Amygdala (tissue), 56 donors: ENCODE results near the gene MPG.

Experiments used
- DNase-seq, 56 donors: peaks; one replicate each; lab custom pipeline; 2025; lab: John Stamatoyannopoulos, UW

MPG gene

DNA sequence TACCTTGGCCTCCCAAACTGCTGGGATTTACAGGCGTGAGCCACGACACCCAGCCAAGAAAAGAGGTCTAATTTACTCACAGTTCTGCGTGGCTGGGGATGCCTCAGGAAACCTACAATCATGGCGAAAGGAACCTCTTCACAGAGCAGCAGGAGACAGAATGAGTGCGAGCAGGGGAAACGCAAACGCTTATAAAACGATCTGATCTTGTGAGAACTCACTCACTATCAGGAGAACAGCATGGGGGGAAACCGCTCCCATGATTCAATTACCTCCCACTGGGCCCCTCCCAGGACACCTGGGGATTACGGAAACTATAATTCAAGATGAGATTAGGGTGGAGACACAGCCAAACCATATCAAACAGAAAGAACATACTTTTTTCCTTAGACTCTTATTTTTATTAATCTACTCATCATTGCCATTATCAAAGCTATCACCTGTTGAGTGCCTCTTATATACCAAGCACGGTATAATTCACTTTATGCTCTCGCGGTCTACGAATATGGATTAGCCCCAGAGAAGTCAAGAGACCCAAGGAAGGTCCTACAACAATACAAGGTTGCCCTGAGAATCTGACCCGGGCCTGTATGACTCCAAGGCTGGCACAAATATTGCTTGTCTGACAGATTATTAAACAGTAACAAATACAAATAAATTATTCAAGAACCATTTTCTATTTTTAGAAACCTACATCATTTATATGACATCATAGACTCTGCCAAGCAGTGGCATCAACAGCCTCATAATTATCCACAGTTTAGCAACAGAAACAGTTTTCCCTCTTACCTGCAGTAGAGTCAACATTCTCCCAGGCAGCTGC is 27.0 kb upstream of the MPG start:
- no peak for DNase-seq

DNA sequence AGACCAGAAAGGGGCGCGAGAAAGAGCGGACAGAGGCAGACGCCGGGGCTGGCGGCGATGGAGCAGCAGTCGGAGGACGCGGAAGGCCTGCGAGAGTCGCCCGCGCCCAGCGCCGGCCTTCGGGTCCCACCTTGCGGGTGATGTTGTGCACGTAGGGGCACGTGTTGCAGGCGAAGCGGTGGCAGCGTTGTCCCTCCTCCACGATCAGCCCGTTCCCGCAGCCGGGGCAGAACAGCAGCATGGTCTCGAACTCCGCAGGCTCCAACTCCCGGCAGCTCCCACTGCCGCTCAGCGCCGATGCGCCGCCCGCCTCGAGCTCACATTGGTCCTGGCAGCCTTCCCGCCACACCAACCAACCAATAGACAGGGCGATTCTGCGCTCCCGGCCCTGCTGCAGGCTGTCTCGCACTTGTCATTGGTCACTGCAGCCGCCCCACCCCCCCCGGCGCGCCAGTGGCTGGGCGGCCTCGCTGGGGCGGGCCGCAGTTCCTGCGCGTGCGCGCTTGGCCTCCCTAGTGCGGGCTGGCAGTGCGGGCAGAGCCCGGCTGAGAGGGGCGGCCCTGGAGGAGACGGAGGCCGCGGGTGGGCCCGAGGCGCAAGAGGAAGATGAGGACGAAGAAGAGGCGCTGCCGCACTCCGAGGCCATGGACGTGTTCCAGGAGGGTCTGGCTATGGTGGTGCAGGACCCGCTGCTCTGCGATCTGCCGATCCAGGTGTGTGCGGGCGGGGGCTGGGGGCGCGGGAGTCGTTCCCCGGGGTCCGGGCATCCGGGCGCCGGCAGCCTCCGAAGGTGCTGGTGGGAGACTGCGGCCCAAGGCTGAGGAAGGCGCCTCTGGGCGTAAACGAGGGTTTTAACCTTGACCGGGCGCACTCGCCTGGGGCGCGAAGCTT is 24.4 kb upstream of the MPG start, which contains the start of the genes POLR3K and SNRNP25:
Gene POLR3K (minus strand): TSS at position 263 of the 891 bp plus-strand sequence. CDS start 22 bp downstream, at position 241.
Gene SNRNP25 (plus strand): TSS at position 483 of the 891 bp plus-strand sequence. CDS start 189 bp downstream, at position 672.
- DNase-seq, result peak; percentile 46 to 99 (median 97)

- no peak for DNase-seq
Measured at GRCh38 chr16:54237-54581, 23.8 kb upstream of the MPG start.

GRCh38 chr16:55571-56136 is 22.4 kb upstream of the MPG start:
- DNase-seq, result no peak

DNA sequence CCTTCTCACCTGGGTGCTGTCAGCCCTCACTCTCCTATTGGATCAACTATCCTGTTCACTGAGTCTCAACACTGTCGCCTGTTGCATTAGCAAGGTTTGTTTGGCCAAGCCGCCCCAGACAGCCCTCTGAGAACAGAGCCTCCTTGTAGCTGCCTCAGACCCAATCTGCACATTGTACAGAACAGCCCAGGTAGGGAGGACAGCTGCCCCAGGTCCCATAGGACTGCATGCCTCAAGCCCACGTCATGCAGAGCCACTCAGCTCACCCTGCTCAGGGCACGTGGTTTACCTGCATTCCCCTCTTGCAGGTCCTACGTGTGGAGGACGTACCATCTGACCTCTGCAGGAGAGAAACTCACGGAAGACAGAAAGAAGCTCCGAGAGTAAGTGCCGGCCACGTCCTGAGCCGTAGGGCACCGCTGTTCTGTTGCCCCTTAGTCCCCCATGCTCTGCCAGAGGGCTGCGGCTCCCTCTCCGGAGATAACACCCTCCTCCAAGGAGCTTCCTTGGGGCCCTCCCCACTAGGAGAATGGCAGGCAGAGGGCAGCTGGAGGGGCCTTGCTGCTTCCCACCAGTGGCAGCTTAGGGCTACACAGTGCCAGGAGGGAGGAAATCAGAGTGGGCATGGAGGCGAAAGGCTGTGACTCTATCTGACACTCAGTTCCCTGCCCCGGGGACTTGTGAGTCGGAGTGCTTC is 21.6 kb upstream of the MPG start:
- DNase-seq, result no peak

DNA sequence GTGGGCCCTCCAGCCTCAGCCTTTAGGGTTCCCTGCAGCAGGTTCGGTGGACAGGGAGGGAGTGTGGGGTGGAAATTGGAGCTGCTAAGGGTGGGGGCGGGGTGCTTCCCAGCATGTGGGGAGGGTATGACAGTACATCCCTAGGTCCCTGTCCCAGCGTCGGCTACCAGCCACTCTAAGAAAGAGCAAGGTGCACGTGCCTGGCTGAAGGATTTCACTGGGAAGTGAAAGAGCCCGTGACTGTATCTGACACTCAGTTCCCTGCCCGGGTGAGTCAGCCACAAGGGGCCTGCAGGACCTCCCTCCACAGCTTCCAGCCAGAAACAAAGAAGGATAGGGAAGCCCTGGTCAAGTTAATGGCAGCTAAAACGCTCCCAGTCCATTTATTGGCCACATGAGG is 20.3 kb upstream of the MPG start:
- DNase-seq, result no peak

DNA sequence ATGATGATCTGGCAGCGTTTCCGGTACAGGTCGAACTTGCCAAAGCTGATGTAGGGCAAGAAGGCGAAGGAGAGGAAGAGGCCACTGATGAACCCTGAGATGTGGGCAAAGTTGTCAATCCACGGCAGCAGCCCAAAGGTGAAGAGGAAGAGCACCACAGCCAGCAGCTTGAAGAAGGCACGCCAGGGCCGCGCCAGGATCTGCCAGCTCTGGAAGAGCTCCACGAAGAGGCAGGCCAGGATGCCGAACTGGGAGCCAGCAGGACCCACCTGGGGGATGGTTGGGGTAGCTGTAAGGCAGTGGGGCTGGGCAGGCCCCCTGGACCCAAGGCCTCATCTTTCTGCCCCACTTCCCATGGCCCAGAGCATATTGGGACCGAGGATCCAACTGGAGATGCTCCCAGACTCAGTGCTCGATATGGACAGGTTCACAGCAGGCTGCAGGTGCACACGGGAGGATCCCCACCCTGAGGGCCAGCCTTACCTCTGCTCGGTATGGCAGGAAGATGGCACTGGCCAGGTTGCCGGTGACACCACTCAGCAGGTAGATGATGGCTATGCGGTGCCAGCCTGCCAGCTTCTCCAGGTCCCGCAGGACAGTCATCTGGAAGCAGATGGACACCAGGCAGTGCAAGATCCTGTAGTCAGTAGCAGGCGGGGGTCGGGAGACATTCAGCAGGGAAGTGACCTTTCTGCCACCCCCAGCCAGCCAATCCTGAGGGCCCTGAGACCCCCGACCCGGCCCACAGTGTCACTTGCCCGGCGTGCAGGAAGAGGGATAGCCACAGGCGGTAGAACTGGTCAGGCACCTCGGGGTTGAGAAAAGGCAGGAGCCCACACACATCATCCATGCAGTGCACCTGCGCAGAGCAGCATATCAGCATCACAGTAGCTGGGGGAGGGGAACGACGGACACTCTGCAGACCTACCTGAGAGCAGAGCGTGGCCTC is 19.3 kb upstream of the MPG start:
- DNase-seq, result no peak

DNA sequence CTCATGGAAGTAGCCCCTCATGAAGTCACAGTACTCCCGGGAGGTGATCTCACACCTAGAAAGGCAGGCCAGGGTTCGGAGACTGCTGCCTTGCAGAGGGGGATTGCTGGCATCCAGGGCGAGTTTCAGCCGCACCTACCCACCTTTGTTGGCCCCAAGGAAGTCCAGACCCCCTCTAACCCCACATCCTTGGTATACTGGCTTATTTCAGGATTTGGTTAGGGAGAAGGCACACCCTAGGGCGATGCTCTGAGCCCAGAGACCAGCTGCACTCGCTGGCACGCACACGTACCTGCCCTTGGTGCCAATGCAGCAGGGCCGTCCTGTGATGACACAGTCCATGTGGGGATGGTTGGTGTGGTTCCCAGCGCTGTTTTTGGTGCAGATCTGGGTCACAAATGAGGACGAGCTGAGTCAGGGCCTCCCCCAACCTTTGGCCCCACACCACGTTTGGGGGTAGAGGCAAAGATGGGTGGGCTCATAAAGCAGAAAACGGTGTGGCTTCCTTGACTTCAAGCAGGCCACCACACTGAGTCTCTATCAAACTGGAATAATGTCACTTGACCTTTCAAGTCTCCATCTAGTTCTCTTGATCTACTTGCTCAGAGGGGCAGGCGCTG is 18.5 kb upstream of the MPG start:
- no peak for DNase-seq

DNA sequence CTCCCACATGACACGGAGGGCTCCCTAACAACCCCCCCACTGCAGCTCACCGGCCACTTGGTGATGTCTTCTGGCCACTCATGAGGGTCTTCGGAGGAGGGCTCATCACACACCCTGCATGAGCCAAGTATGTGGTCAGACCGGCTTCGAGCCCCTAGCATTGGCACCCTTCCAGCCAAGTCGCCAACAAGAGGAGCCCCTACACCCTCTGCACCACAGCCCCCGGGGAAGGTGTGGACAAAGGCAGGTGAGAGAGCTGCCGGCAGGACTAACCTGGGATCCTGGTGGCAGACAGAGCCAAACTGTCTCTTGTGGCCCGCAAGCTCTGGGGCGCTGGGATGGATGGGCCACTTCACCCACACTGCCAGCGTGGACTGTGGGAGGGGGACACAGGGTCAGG is 17.9 kb upstream of the MPG start:
- DNase-seq, result no peak

DNA sequence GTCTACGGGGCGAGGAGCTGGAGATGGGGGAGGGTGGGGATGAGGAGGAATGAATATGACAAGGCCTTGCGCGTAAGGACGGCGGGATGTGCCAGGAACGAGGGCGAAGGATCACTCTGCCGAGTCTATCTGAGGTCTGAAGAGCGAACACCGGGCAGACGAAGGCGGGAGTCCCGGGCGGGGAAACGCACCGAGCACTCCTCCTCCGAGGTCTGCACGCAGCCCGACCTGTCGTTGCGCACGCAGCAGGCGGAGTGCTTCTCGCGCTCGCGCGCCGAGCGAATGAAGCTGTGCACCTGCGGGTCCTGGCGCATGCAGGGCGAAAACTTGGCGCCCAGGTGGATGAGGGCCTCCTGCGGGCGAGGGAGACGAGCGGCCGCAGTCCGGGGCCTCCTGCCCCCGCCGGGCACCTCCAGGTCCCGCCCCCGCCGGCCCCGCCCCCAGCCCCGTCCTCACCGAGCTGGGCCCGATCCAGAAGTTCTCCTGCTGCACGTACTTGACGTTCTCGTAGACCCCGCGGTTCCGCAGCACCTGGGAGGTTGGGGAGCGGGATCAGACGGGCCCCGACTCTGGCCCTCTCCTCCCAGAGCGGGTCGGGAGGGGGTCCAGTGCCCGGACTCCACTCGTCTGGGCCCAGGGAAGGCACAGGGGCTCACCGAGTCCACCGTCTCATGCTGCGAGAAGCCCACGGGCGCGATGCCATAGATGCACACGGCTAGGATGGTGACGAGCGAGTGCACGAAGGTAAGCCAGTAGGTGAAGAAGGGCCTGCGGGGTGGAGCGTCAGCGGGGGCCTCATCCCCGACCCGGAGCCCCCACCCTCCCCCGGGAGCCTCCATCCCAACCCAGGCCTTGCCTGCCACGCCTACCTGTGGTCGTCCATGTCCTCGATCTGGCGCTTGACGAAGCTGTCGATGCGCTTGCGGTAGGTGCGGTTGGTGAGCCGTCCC is 16.8 kb upstream of the MPG start:
- peak in 1 of 56 donors; percentile 28 for DNase-seq

DNA sequence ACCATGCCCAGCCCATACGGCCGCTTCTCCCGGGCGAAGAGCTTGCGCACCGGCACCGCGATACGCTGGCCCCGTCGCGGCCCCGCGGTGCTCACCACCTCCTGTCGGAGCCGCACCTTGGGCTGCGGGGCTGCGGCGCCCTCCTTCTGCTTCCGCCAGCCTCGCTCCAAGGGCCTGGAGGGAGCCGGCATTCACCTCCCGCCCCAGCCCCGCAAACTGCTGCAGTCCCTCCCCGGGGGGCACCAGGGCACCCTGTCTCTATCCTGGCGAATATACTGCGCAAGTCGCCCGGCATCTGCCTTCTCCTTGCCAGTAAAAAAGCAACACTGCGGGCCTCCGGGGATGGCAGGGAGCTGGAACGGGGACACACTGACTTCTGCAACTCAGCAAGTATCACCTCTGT is 16.1 kb upstream of the MPG start:
- no peak for DNase-seq

- no peak for DNase-seq
Measured at GRCh38 chr16:62283-62967, 15.6 kb upstream of the MPG start.

DNA sequence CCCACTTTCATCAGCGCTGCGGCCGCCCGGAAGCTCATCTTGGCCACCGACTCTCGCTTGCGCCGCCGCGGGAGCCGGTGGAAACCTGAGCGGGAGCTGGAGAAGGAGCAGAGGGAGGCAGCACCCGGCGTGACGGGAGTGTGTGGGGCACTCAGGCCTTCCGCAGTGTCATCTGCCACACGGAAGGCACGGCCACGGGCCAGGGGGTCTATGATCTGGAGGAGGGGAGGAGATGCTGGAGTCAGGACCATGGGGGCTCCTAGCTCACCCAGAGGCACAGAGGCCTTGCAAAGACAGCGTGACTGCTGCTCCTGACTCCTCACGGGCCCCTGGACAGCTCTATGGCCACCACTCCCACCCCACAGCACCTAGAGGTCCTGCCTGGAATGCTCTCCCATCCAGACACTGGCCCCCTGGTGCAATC is 15.0 kb upstream of the MPG start:
- DNase-seq, result no peak

- DNase-seq, result no peak
Measured at GRCh38 chr16:63466-63865, 14.6 kb upstream of the MPG start.

GRCh38 chr16:63998-64913 is 13.8 kb upstream of the MPG start:
- DNase-seq, result no peak

DNA sequence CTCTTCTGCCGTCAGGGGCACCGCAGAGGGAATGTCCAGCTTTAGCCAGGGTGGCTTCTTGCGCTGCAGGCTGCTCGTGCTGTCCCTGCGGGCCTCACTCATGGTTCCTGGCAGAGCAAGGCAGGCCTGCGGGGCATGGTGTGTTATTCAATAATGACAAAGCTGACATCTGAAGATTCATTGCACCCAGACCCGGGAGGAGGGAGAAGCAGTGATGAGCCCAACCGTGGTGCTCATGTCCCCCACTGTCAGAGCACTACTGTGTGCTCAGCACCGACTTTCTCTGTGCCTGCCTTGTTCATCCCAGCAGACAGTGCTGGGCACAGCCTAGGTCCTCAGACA is 13.1 kb upstream of the MPG start:
- DNase-seq, result no peak
